Karpas-422 (cell line): ENCODE data around the gene RIPPLY3. TPM values are rescaled to one million over a fixed set of nuclear protein-coding genes. Genes with fewer than 3 reads are reported as not detected.
"Not testable (repeated sequence)": the region's sequence is repeated elsewhere in the genome, so short reads cannot be mapped to it uniquely, and the experiment has no call there.

ENCODE experiments used
- DNase-seq: peaks from one replicate; pipeline ENCODE4 v3.0.0-alpha.2; 2015
- H2AFZ ChIP-seq: fragments of 200-600 bp; sonication (generic); 2 replicates; pipeline ENCODE4 v1.6.1; 2014; ENCODE audit warnings: antibody characterized with exemption, low read length, mixed read lengths
- H3K27ac ChIP-seq: fragments of 200-600 bp; sonication (generic); 2 replicates; pipeline ENCODE4 v1.5.1; 2014; ENCODE audit warnings: mild to moderate bottlenecking, low read length, moderate library complexity
- H3K27me3 ChIP-seq: fragments of 200-600 bp; sonication (generic); 2 replicates; pipeline ENCODE4 v1.6.1; 2014; ENCODE audit warnings: low read length, mixed read lengths
- H3K36me3 ChIP-seq: fragments of 200-600 bp; sonication (generic); 2 replicates; pipeline ENCODE4 v1.6.1; 2014; ENCODE audit warnings: low read length, mixed read lengths; ENCODE audit not compliant: insufficient read depth
- H3K4me1 ChIP-seq: fragments of 200-600 bp; sonication (generic); 2 replicates; pipeline ENCODE4 v1.6.1; 2014; ENCODE audit warnings: mild to moderate bottlenecking, low read length, mixed read lengths
- H3K4me2 ChIP-seq: fragments of 200-600 bp; sonication (generic); 2 replicates; pipeline ENCODE4 v1.6.1; 2014; ENCODE audit warnings: low read length, low read depth, mild to moderate bottlenecking; ENCODE audit not compliant: poor library complexity, severe bottlenecking
- H3K4me3 ChIP-seq: fragments of 200-600 bp; sonication (generic); 2 replicates; pipeline ENCODE4 v1.5.1; 2014; ENCODE audit warnings: mild to moderate bottlenecking, antibody characterized with exemption, low read length, mixed read lengths
- H3K79me2 ChIP-seq: fragments of 200-600 bp; sonication (generic); 2 replicates; pipeline ENCODE4 v1.6.1; 2014; ENCODE audit warnings: mild to moderate bottlenecking, low read length, mixed read lengths
- H3K9ac ChIP-seq: fragments of 200-600 bp; sonication (generic); 2 replicates; pipeline ENCODE4 v1.6.0; 2014; ENCODE audit warnings: low read length
- H3K9me2 ChIP-seq: fragments of 200-600 bp; sonication (generic), shearing (Covaris generic); replicated peaks from 2 replicates; pipeline ENCODE4 v1.6.0; 2014; ENCODE audit warnings: mild to moderate bottlenecking, low read length, moderate library complexity; ENCODE audit not compliant: insufficient read depth
- H3K9me3 ChIP-seq: fragments of 300-700, 200-600 bp; sonication (generic); 2 replicates; pipeline ENCODE4 v1.6.1; 2014; ENCODE audit warnings: low read length, mixed read lengths
- H4K20me1 ChIP-seq: fragments of 200-600 bp; sonication (generic); 2 replicates; pipeline ENCODE4 v1.6.1; 2014; ENCODE audit warnings: mild to moderate bottlenecking, antibody characterized with exemption, low read length, low read depth; ENCODE audit not compliant: insufficient read depth
- total RNA-seq: library from RNA; depleted of rRNA; stranded (reverse); fragments of >200 nt; shearing (Covaris generic); gene quantifications from 2 replicates; pipeline ENCODE4 v1.2.3, GENCODE V29; 2014; ENCODE audit warnings: low replicate concordance

RIPPLY3 gene
- total RNA-seq, 1 experiment from 2014 or later: not detected

GRCh38 chr21:36989199-36989698, 17.3 kb upstream of the RIPPLY3 start:
- H2AFZ ChIP-seq: peak overlapping the region; percentile 97

GRCh38 chr21:36989699-36990507, 16.6 kb upstream of the RIPPLY3 start:
- peak overlapping the region; percentile 97 for H2AFZ ChIP-seq
- H3K36me3 ChIP-seq: no peaks in the 10 kb centered on the region
- peak overlapping the region; percentile 85 for H3K4me2 ChIP-seq
- peaks cover 15% of the 10 kb centered on the region for H3K4me1 ChIP-seq
- peak; percentile 95 for DNase-seq
- no peaks in the 10 kb centered on the region for H3K9me3 ChIP-seq
- H3K27ac ChIP-seq: no peak overlapping the region
- no peaks in the 10 kb centered on the region for H3K79me2 ChIP-seq
- H3K9me2 ChIP-seq: no peaks in the 10 kb centered on the region
- no peaks in the 10 kb centered on the region for H4K20me1 ChIP-seq
- peak overlapping the region; percentile 74 for H3K4me3 ChIP-seq
- peak overlapping the region; percentile 83 for H3K9ac ChIP-seq
- no peaks in the 10 kb centered on the region for H3K27me3 ChIP-seq

More at GRCh38 chr21:36989199-36989698, 17.3 kb upstream of the RIPPLY3 start:
- not testable (repeated sequence) for DNase-seq, H4K20me1 ChIP-seq, H3K9me3 ChIP-seq, H3K9me2 ChIP-seq, H3K79me2 ChIP-seq, H3K27me3 ChIP-seq, H3K27ac ChIP-seq, H3K36me3 ChIP-seq
- H3K4me2 ChIP-seq: peak overlapping the region; percentile 85
- peak overlapping the region; percentile 83 for H3K9ac ChIP-seq
- H3K4me1 ChIP-seq: peaks cover 15% of the 10 kb centered on the region
- H3K4me3 ChIP-seq: peak overlapping the region; percentile 74; the same call in 1 of the 2 replicates

- H2AFZ ChIP-seq: peak overlapping the region; percentile 97
- no peaks in the 10 kb centered on the region for H3K9me3 ChIP-seq
- H3K4me1 ChIP-seq: peaks cover 15% of the 10 kb centered on the region
- DNase-seq: no peak
- no peak overlapping the region for H3K27ac ChIP-seq
- no peaks in the 10 kb centered on the region for H4K20me1 ChIP-seq
- no peaks in the 10 kb centered on the region for H3K27me3 ChIP-seq
- H3K4me2 ChIP-seq: peak overlapping the region; percentile 85
- no peaks in the 10 kb centered on the region for H3K36me3 ChIP-seq
- H3K9me2 ChIP-seq: no peaks in the 10 kb centered on the region
- H3K79me2 ChIP-seq: no peaks in the 10 kb centered on the region
- H3K9ac ChIP-seq: peak overlapping the region; percentile 83
- H3K4me3 ChIP-seq: peak overlapping the region; percentile 74
These were observed 15.8 kb upstream of the RIPPLY3 start for GRCh38 chr21:36990508-36991205.

- no peaks in the 10 kb centered on the region for H3K79me2 ChIP-seq
- no peak overlapping the region for H3K4me3 ChIP-seq
- no peak for DNase-seq
- no peaks in the 10 kb centered on the region for H3K9me2 ChIP-seq
- H3K9me3 ChIP-seq: no peaks in the 10 kb centered on the region
- no peaks in the 10 kb centered on the region for H3K27me3 ChIP-seq
- H3K36me3 ChIP-seq: no peaks in the 10 kb centered on the region
- H3K9ac ChIP-seq: no peak overlapping the region
- H3K27ac ChIP-seq: no peak overlapping the region
- H4K20me1 ChIP-seq: no peaks in the 10 kb centered on the region
- H2AFZ ChIP-seq: no peak overlapping the region
- H3K4me2 ChIP-seq: no peak overlapping the region
- peaks cover 15% of the 10 kb centered on the region for H3K4me1 ChIP-seq
These were observed 13.8 kb upstream of the RIPPLY3 start for GRCh38 chr21:36992671-36993070.

- Histone ChIP-seq H3K27me3 (no peaks in the 10 kb centered on the region), H3K4me1 (peaks cover 9% of the 10 kb centered on the region), H3K36me3 (no peaks in the 10 kb centered on the region), H3K9ac (no peak overlapping the region), H3K27ac (no peak overlapping the region), H3K4me3 (no peak overlapping the region), H3K4me2 (no peak overlapping the region), H3K9me2 (no peaks in the 10 kb centered on the region), H3K9me3 (no peaks in the 10 kb centered on the region), H4K20me1 (no peaks in the 10 kb centered on the region), H2AFZ (no peak overlapping the region), H3K79me2 (no peaks in the 10 kb centered on the region)
- no peak for DNase-seq
These were observed 11.9 kb upstream of the RIPPLY3 start for GRCh38 chr21:36994501-36995158.

- not testable (repeated sequence) for H3K9me2 ChIP-seq, H3K4me2 ChIP-seq, H3K4me3 ChIP-seq, H4K20me1 ChIP-seq, H2AFZ ChIP-seq, H3K9ac ChIP-seq, DNase-seq, H3K4me1 ChIP-seq, H3K79me2 ChIP-seq, H3K36me3 ChIP-seq, H3K27me3 ChIP-seq, H3K9me3 ChIP-seq, H3K27ac ChIP-seq
These were observed 11.2 kb upstream of the RIPPLY3 start for GRCh38 chr21:36995285-36995684.

GRCh38 chr21:36999131-36999898, 7.2 kb upstream of the RIPPLY3 start:
- no peaks in the 10 kb centered on the region for H3K79me2 ChIP-seq
- no peak for DNase-seq
- H3K4me3 ChIP-seq: no peak overlapping the region
- no peaks in the 10 kb centered on the region for H3K9me2 ChIP-seq
- H4K20me1 ChIP-seq: no peaks in the 10 kb centered on the region
- H3K9ac ChIP-seq: no peak overlapping the region
- no peaks in the 10 kb centered on the region for H3K36me3 ChIP-seq
- no peak overlapping the region for H2AFZ ChIP-seq
- H3K27me3 ChIP-seq: no peaks in the 10 kb centered on the region
- H3K27ac ChIP-seq: no peak overlapping the region
- H3K4me2 ChIP-seq: no peak overlapping the region
- no peaks in the 10 kb centered on the region for H3K9me3 ChIP-seq
- H3K4me1 ChIP-seq: peaks cover 4% of the 10 kb centered on the region; the same call in 1 of the 2 replicates
